Epidermal melanocyte (primary cell): ENCODE measurements around the gene ADGRG1.

Experiments
- DNase-seq: peaks from one replicate; pipeline ENCODE4 v3.0.0; 2011; ENCODE audit warnings: low spot score; ENCODE audit not compliant: insufficient read length

Gene ADGRG1

GRCh38 chr16:57620335-57621231 lies 7.8 kb upstream of the ADGRG1 start:
- DNase-seq = no peak

GRCh38 chr16:57621521-57622271 lies 6.7 kb upstream of the ADGRG1 start:
- DNase-seq = no peak

- no peak for DNase-seq
Observed at GRCh38 chr16:57622361-57623250, 5.8 kb upstream of the ADGRG1 start.

GRCh38 chr16:57623251-57624043 lies 5.0 kb upstream of the ADGRG1 start:
- peak; percentile 52 for DNase-seq

- DNase-seq = no peak
Observed at GRCh38 chr16:57624044-57624688, 4.3 kb upstream of the ADGRG1 start.

- no peak for DNase-seq
Observed at GRCh38 chr16:57624806-57625500, 3.5 kb upstream of the ADGRG1 start.

GRCh38 chr16:57626420-57627170 lies 1.8 kb upstream of the ADGRG1 start:
- no peak for DNase-seq

GRCh38 chr16:57627184-57627871 lies 1.1 kb upstream of the ADGRG1 start:
- no peak for DNase-seq

- DNase-seq = no peak
Observed at GRCh38 chr16:57628783-57629293, 408 bp downstream of the ADGRG1 start.

GRCh38 chr16:57629516-57630406 lies 1.3 kb downstream of the ADGRG1 start:
- DNase-seq = no peak

GRCh38 chr16:57630407-57630797 lies 2.0 kb downstream of the ADGRG1 start:
- no peak for DNase-seq

GRCh38 chr16:57630931-57631845 lies 2.8 kb downstream of the ADGRG1 start:
- no peak for DNase-seq

- no peak for DNase-seq
Observed at GRCh38 chr16:57632568-57632967, 4.1 kb downstream of the ADGRG1 start.

- no peak for DNase-seq
Observed at GRCh38 chr16:57633383-57634064, 5.1 kb downstream of the ADGRG1 start.

- DNase-seq = peak; percentile 41
Observed at GRCh38 chr16:57634171-57634570, 5.7 kb downstream of the ADGRG1 start.
